Measurements from ENCODE around the gene ABHD2.

ABHD2 gene

DNA sequence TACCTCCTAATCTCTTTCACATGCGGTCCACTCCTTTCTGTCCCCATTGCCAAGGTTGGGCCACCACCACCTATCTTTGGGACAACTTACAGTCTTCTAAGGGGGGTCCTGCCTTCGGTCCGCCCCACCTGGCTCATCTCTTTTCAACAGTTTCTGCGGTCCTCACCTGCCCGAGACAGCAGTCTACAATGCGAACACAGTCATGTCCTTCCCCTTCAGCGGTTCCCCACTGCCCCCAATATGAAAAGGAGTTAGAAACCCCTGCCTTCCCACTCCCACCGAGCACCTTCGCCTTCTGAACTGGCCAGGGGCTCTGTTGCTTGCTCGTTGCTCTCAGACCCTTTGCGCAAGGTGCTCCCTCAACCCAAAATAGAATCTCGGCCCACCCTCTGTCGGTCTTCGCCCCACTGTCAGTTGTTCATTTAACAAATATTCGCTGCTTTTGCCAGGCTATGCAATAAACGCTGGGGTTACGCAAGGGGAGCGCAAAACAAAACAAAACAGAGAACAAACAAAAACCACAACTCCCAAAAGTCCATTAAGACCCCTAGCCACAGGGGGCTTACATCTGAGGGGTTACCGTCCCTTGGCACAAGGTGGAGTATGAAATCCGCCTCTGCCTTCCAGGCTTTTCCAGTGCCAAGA lies 154.9 kb downstream of the ABHD2 start:
- TF ChIP-seq EZH2 (IDR thresholded peaks at IDR 0.05; ENCODE audit: borderline replicate concordance, low read length) = no peak
- TF ChIP-seq, protein P1, sequence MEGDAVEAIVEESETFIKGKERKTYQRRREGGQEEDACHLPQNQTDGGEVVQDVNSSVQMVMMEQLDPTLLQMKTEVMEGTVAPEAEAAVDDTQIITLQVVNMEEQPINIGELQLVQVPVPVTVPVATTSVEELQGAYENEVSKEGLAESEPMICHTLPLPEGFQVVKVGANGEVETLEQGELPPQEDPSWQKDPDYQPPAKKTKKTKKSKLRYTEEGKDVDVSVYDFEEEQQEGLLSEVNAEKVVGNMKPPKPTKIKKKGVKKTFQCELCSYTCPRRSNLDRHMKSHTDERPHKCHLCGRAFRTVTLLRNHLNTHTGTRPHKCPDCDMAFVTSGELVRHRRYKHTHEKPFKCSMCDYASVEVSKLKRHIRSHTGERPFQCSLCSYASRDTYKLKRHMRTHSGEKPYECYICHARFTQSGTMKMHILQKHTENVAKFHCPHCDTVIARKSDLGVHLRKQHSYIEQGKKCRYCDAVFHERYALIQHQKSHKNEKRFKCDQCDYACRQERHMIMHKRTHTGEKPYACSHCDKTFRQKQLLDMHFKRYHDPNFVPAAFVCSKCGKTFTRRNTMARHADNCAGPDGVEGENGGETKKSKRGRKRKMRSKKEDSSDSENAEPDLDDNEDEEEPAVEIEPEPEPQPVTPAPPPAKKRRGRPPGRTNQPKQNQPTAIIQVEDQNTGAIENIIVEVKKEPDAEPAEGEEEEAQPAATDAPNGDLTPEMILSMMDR (IDR thresholded peaks at IDR 0.05; ENCODE audit: low read length) = no peak
- Histone ChIP-seq H2AFZ (ENCODE audit: low read length) (peak overlapping the region; percentile 98), H3K4me1 (ENCODE audit: insufficient read depth, low read length, severe bottlenecking) (peaks cover 20% of the 10 kb centered on the region), H3K79me2 (ENCODE audit: insufficient read depth, low read length) (peaks cover 24% of the 10 kb centered on the region), H3K27me3 (ENCODE audit: insufficient read depth, low read length) (peaks cover 14% of the 10 kb centered on the region), H3K9me3 (ENCODE audit: low read length) (no peaks in the 10 kb centered on the region), H3K4me2 (ENCODE audit: low read length) (peak overlapping the region; percentile 97), H3K36me3 (ENCODE audit: insufficient read depth, low read length) (peaks cover 25% of the 10 kb centered on the region), H3K9me2 (ENCODE audit: low read depth, low read length) (no peaks in the 10 kb centered on the region), H4K20me1 (ENCODE audit: insufficient read depth, low read length) (no peaks in the 10 kb centered on the region), H3F3A (ENCODE audit: insufficient read depth, low read length) (no peaks in the 10 kb centered on the region), H3K4me3 (ENCODE audit: low read depth, low read length, poor library complexity, severe bottlenecking) (peak overlapping the region; percentile 86), H3K9ac (ENCODE audit: low read length) (peak overlapping the region; percentile 90), H3K27ac (ENCODE audit: low read depth, low read length, poor library complexity, severe bottlenecking) (no peak overlapping the region)

DNA sequence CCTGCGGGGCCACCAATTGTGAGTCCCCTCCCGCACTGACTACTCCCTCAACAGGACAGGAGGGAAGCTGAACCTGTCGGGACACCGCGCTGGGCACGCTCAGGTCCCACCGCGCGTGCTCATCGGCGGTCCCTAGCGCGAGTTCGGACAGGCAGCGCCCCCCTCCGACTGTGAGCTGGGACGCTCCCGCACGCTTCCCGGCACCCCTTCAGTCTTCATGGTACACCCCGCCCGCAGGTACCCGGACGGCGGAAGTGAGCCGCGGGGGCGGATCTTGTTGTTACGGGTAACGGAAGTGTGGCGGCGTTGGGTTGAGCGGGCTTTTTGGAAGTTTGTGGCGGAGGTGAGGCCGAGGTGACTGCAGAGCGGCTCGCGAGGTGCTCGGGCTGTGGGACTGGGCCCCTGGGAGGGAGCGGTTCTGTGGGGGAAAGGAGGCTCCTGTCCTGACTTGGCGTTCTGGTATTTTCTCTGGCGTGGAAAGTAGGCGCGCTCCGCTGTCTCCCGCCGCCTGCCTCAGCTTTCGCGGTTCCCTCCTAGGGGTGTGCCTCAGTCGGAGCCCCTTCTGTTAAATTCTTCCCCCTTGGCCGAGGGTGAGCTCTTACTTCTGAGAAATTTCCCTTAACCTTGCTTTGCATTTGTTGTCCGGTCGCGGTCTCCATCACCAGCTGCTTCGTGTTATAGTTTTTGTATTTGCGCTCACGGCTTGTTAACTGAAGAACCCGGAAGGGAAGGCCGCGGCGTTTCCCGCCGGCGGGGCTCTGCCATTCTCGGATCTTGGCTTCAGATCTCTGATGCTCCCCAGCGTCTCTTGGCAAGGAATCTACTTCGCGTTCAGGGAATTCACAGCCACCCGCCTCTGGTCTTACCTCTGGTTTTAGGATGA lies 155.7 kb downstream of the ABHD2 start, which contains the start of gene FANCI:
Gene FANCI, plus strand, starts transcription at position 289 of the 883 bp plus-strand sequence. CDS start 3,669 bp downstream, outside the sequence.
- Histone ChIP-seq H3K9me3 (ENCODE audit: low read length) (no peaks in the 10 kb centered on the region), H3K79me2 (ENCODE audit: insufficient read depth, low read length) (peaks cover 24% of the 10 kb centered on the region), H3K27ac (ENCODE audit: low read depth, low read length, poor library complexity, severe bottlenecking) (peak within 1 kb of the TSS; percentile 79)

DNA sequence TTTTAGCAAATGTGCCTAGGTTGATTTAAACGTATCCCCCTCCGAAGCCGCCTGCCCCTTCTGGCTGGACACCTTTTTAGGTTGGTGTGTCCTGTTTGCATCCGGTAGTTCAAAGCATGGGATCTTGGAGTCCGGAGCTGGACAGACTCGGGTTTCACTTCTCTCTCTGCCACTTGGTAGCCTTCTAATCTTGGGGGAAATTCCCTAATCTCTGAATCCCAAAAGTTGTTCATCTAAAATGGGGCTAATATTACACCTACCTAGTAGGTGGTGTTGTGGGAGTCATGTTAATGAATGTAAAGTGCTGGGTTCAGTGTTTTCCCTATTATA lies 156.3 kb downstream of the ABHD2 start:
- TF ChIP-seq, protein P1 (IDR thresholded peaks at IDR 0.05; ENCODE audit: low read length) = no peak
- no peak for TF ChIP-seq EZH2 (IDR thresholded peaks at IDR 0.05; ENCODE audit: borderline replicate concordance, low read length)
- Histone ChIP-seq H3K27me3 (ENCODE audit: insufficient read depth, low read length) (peaks cover 10% of the 10 kb centered on the region), H3K79me2 (ENCODE audit: insufficient read depth, low read length) (peaks cover 24% of the 10 kb centered on the region), H3F3A (ENCODE audit: insufficient read depth, low read length) (no peaks in the 10 kb centered on the region), H3K4me2 (ENCODE audit: low read length) (peak overlapping the region; percentile 97), H3K27ac (ENCODE audit: low read depth, low read length, poor library complexity, severe bottlenecking) (peak overlapping the region; percentile 79), H2AFZ (ENCODE audit: low read length) (no peak overlapping the region; the same call in 1 of the 2 replicates), H3K36me3 (ENCODE audit: insufficient read depth, low read length) (peaks cover 39% of the 10 kb centered on the region), H3K9ac (ENCODE audit: low read length) (peak overlapping the region; percentile 90), H3K9me3 (ENCODE audit: low read length) (0 out of 2 replicates have a peak, but pooled peaks cover 3% of the 10 kb centered on the region), H3K4me1 (ENCODE audit: insufficient read depth, low read length, severe bottlenecking) (peaks cover 20% of the 10 kb centered on the region), H3K9me2 (ENCODE audit: low read depth, low read length) (no peaks in the 10 kb centered on the region), H3K4me3 (ENCODE audit: low read depth, low read length, poor library complexity, severe bottlenecking) (peak overlapping the region; percentile 86), H4K20me1 (ENCODE audit: insufficient read depth, low read length) (no peaks in the 10 kb centered on the region)

More for the DNA sequence above, 155.7 kb downstream of the ABHD2 start, which contains the start of gene FANCI:
- peak within 1 kb of the TSS; percentile 86 for H3K4me3 ChIP-seq (ENCODE audit: low read depth, low read length, poor library complexity, severe bottlenecking)
- peaks cover 14% of the 10 kb centered on the region for H3K27me3 ChIP-seq (ENCODE audit: insufficient read depth, low read length)
- peak within 1 kb of the TSS; percentile 98 for H2AFZ ChIP-seq (ENCODE audit: low read length)
- peaks cover 20% of the 10 kb centered on the region for H3K4me1 ChIP-seq (ENCODE audit: insufficient read depth, low read length, severe bottlenecking)
- peak within 1 kb of the TSS; percentile 97 for H3K4me2 ChIP-seq (ENCODE audit: low read length)
- H3K36me3 ChIP-seq (ENCODE audit: insufficient read depth, low read length) = peaks cover 33% of the 10 kb centered on the region
- H3K9ac ChIP-seq (ENCODE audit: low read length) = peak within 1 kb of the TSS; percentile 90
- TF ChIP-seq, protein P1 (IDR thresholded peaks at IDR 0.05; ENCODE audit: low read length) = peak; percentile 65
- no peak for TF ChIP-seq EZH2 (IDR thresholded peaks at IDR 0.05; ENCODE audit: borderline replicate concordance, low read length)
- H3K9me2 ChIP-seq (ENCODE audit: low read depth, low read length) = no peaks in the 10 kb centered on the region
- no peaks in the 10 kb centered on the region for H4K20me1 ChIP-seq (ENCODE audit: insufficient read depth, low read length)
- no peaks in the 10 kb centered on the region for H3F3A ChIP-seq (ENCODE audit: insufficient read depth, low read length)

Measured in OCI-LY1 (cell line).